ENCODE measurements around the gene AACS.

AACS gene

DNA sequence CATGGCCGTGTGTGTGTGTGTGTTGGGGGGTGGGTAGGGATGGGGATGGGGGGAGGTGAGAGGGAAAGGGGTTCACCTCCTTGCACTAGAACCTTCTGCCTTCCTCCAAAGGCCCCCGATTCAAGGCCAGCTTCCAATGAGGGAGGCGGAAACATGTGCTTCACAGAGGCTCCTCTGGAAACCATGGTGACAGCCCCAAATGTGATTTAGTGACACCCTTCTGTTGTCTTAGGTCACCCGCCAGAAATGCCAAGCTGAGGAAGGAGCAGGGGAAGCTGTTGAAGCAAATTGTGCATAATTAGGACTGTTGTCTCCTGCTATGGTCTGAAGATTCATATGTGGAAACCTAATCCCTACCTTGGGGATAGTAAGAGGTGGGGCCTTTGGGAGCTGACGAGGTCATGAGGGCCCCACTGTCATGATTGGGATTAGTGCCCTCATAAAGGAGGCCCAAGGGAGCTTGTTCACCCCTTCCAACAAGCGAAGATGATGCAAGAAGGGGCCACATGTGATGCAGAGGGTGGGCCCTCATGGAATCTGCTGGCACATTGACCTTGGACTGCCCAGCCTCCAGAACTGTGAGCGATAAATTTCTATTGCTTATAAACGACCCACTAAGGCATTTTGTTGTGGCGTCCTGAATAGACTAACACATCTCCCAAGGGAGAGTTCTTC is 95.2 kb downstream of the AACS start:
- no peak for DNase-seq

DNA sequence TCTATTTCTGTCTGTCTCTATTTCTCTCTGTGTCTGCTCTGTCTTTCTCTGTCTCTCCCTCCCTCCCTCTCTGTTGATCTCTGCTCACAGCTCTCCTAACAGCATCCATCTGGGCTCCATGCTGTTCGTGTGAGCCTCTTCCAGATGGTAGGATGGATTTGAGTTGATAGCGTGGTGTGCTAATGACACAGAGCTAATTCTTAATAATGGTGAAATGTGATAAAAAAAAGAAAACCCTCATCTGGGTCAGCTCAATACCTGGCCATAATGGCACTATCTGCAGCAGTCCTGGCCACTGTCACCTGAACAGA is 96.4 kb downstream of the AACS start:
- DNase-seq, result no peak

DNA sequence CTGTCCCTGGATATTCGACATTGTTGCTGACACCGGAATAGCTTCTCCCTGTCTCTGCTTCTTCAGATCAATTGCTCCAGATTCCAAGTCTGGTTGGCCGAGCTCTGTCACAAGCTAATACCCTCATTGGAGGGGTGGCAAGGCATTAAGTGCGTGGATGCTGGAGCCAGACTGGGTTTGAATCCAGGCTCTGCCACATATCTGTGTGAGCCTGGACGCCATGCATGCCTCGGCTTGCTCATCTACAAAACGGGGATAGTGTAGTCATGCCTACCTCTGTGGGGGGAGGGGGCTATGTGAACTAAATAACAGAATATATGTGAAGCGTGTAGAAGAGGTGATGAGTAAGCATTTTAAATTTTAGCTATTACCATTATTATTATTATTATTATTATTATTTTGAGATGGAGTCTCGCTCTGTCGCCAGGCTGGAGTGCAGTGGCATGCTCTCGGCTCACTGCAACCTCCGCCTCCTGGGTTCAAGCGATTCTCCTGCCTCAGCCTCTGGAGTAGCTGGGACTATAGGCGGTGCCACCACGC is 97.3 kb downstream of the AACS start:
- DNase-seq, result no peak

DNA sequence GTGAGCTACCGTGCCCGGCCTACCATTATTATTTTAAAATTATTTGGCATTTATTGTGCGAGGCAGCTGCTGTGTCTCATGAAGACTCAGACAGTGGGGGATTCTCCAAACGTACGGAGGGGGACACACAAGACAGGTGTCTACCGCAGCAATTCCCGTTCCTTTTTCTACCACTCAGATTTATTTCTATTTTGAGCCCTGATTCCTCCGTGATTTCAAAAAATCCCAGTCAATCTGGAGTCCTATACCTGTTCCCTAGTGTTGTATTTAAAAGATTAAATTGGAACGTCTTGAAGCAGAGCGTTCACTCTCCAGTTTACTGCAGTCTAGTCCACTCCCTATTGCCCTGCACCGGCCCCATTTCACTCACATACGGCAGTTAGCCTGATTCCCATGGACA is 97.9 kb downstream of the AACS start:
- DNase-seq, result no peak

DNA sequence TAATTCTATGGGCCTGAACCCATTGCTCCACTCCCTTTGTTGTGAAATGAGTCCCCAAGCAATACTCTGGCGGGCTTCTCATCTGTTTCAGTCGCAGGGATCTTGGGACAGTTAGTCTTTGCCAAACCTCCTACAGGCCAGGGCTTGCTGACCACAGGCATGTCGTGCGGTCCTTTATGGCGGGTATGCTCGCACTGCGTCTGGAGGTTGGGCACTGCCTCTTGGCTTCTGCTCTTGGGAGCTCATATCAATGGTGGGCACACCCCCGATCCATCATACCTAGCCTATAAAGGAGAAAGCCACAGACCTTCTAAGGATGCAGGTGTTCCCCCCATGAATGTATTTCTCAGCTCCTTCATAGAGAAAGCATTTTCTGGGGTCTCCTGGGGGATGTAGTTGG is 99.3 kb downstream of the AACS start:
- no peak for DNase-seq

DNA sequence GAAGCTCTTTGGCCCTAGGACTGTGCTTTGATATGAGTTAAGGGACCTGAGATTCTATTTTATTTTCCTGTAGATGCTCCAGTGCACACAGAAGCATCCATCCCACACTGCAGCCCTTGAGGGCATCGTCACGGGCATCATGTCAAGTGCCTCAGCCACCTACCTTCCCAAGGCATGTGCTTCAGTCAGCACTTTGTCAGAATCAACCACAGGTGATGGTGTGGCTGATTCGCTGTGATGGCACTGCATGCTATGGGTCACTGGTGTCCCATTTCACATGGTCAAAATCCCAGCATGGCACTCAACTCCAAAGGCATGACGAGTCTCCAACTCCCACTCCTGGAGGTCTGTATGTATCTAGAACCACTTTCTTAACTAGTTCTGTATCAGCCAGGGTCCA is 100.8 kb downstream of the AACS start:
- no peak for DNase-seq

DNA sequence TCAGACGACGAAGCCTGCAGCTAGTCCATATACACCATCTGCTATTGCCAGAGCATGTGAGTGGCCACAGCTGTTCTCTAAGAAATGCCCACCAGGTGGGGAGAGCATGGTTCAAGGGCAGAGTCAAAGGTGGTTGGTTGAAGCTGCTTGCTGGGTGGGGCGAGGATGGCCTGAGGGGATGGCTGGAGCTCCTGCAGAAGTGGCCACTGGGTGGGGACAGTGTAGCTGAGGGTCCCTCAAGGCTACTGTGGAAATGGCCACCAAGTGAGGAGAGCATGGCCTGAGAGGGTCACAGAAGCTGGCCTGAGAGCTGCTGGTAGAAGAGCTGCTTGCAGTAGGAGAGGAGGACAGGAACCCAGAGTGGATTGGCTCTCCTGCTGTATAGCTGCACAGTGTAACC is 102.4 kb downstream of the AACS start:
- DNase-seq, result no peak

DNA sequence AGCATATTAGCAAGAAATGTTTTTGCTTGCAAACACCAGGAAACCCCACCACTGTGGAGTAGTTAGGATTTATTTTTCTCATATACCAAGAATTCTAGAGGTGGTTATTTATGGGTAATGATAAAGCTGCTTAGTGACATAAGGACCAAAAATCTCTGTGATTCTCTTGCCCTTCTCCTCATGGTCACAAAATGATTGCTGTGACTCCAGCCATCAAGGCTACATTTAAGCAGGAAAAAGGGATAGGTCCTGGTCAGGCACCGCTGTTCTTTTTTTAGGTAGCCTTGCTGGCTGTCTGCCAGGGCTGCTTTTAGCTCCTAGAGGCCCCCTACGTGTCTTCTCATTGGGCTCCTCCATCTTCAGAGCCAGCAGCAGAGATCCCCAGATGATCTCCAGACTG is 104.2 kb downstream of the AACS start:
- DNase-seq, result no peak

DNA sequence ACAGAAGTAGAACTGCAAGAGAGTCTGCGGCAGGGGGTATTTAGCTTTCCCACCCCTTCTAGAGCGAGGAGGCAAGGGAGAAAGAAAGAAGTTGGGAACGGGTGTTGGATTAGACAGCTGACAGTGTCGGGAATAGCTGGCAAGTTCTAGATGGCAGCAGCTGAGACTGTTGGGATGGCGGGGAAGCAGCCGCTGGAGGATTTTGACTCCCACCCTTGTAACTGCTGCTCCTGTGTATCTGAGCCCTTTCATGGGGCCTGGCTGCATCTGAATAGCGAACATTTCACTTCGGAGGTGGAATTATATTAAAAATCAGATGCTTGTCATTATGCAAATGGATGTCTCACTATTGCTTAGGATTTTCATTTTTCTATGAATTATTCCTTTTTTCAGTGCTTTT is 104.6 kb downstream of the AACS start:
- DNase-seq, result no peak

DNA sequence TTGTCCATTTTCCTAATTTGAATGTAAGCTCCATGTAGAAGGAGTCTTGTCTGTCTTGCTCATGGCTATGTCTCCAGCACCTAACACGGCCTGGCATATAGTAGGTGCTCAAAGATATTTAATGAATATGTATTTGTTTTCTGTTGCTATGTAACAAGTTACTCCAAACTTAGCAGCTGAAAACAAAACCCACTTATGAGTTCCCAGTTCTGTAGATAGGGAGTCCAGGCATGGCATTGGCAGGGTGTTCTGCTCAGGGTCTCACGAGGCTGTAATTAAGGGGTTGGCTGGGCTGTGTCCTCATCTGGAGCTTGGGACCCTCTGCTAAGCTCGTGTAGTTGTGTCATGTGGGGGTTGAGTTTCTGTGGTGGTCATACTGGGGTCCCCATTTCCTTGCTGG is 106.0 kb downstream of the AACS start:
- DNase-seq, result no peak

DNA sequence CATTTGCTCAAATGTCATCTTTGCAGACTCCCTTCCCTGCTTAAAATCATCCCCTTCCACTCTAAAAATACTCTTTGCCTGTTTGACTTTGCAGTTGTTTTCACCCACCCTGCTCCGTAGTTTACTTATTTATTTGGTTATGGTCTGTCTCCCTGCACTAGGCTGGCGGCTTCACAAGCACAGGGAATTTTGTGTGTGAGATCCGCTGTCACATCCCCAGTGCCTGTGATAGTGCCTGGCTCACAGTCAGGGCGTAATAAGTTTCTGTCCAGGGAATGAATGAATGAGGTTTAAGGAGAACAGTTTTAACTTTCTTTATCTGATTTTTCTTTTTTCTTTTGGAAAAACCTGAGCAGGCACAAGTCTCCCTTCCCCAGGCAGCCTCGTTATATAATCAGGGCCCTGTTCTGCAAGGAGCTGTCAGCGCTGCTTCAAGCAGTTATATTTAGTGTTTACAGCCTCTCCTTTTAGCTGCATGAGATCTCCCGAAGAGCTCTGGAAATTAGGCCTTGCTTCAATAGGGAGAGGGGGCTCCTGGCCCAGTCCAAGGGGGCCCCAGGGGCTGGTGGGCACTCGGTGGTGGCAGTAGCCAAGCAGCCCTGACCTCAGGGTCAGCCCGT is 107.1 kb downstream of the AACS start:
- no peak for DNase-seq

DNA sequence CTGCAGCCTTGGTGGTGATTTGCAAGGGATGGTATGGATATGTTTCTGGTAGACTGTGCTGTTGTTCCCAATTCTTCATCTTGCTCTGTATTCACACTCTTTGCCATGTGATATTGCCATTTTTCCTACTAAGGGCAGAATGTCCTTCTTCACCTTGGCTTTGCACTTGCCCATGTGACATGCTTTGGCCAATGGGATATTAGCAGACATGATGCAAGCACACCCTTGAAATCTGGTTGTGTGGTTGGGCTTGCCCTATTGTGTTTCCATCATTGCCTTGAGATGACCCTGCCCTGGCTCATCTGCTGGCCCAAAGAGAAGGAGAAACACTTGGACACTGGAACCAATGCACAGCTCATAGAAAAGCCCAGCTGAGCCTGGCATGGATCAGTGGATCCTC is 110.3 kb downstream of the AACS start:
- DNase-seq, result no peak

DNA sequence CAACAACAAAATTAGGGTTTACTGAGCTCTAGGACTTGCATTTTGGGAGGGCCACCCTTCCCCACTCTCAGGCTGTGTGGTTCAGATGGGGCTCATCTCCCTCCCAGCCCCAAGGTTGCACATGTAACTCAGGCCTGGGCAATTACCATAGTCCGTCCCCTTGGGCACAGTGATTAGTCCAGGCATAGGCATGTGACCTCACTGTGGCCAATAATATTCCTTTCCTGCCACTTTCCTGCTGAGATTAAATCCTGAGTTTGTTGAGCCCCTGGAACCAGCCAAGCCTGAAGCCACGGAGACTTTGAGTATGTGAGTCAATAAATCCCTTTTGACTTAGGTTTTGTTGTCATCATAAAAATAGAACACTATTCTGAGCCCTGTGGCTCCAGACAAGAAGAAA is 113.0 kb downstream of the AACS start:
- DNase-seq, result no peak

DNA sequence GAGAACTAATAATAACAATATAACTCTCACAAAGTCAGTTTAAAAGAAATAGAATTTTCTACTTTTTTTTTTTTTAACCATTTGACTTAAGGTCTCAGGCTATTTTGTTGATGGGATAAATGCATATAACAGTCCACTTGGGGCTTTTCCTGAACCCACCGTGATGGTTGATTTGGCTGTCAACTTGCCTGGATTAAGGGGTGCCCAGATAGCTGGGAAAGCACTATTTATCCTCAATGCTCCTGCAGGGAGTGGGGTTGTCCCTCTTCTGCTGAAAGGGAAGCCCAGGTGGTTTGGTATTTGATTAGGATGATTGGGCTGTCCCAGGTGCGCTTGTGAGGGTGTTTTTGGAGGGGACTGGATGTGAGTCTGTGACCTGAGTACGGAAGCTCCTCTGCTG is 114.9 kb downstream of the AACS start:
- no peak for DNase-seq

DNA sequence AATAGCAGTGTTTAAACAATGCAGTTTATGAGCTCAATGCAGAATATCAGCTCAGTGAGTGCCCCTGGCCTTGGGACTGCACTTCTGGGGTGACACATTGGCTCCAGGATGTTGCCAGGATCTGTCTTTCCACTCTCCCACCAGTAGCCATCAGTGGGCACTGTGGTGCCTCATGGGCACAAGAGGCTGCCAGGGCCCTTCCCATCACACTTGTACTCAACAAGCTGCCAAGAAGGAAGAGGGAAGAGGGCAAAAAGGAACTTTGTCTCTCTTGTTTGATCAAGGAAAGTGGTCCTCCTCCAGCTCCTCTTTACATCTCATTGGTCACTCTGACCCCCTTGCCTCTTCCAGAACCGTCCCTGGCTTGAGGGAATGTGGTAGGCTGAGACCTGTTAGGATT is 115.9 kb downstream of the AACS start:
- DNase-seq, result no peak

DNA sequence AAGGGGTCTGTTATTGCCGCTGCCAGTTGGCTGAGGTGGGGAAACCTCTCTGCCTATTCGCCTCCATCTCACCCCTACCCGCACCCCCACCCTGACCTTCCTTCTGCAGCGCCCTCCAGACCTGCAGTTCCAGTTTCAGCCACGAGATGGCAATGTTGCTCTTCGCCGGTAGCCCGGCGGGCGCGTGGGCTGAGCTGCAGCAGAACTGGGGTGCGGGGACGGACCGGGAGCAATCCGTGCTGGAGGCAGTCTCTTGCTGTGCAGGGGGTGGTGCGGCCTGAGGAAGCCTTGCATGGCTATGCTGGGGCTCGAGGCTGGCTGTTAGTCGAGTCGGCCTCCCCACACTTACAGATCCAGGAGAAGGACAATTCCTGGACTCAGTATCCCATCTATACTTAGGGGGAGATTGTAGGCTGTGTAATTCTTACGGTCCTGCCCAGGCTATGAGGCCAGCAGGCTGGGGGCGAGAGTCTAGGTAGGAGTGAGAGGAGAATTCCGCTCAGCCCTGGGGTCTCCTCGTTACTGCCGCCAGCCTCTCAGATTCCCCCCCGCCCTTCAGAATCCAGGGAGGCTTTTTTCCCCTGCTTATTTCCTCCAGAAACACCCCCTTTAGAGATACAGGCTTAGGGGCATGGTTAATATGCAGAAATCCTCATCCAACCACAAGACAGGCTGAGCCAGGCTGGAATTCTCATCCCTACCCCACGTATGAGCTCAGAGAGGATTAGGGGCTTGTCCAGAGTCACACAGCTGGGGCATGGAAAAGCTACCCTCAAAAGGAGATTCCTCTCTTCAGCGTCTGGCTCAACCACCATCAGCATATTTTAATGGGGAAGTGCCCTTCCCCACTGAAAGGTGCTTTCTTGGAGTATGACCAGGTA is 118.2 kb downstream of the AACS start:
- peak; percentile 78 for DNase-seq

DNA sequence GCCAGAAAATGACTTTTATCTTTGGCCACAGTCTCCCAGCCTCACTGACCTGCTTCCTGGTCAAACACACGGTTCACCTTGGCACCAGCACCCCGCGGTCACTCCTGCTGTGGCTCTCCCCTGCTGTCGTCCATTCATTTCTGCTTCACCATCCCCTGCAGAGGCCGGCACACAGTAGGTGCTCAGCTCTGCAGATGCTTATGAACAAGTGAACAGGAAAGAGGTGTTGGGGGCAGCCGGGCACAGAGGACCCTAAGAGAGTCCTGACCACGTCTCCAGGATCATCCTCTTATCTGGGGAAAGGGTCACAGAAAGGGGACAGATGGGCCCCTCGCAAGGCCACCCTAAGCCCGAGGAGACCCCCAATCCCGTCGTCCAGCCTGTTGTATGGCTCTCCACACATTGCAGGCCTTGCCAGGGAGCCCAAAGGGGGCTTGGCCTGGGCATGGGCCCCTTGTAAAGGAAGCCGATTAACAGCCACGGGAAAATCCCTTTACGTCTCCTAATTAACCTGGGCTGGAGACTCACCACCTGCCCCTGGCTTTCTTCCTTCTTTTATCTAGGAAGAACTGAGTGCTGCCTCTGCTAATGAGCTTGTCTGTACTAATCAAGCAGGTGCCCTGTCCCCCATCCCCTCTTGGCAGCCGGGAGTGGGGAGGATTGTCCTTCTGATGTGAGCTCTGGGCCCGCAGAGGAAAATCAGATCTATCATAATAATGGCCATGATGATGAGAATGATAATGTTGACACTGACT is 119.2 kb downstream of the AACS start:
- DNase-seq, result peak; percentile 23

DNA sequence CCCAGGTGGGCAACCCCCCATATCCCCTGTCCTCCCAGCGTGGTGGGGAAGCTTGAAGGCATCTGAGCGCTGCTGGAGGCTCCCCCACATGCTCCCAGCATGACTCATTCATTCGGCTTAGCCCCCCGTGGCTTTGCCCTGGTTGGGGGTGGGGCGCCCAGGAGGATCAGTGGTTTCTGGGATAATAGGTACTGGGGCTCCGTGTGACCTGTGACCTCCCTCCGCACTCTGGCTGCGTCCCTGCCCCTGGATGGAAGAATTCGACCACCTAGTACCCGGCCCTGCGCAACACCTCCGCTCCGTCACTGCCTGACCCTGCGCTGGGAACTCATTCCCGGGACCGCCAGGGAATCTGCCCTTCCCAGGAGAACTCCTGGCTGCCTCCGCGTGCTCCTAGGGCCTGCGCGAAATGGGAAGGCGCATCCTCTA is 120.1 kb downstream of the AACS start:
- peak; percentile 40 for DNase-seq

DNA sequence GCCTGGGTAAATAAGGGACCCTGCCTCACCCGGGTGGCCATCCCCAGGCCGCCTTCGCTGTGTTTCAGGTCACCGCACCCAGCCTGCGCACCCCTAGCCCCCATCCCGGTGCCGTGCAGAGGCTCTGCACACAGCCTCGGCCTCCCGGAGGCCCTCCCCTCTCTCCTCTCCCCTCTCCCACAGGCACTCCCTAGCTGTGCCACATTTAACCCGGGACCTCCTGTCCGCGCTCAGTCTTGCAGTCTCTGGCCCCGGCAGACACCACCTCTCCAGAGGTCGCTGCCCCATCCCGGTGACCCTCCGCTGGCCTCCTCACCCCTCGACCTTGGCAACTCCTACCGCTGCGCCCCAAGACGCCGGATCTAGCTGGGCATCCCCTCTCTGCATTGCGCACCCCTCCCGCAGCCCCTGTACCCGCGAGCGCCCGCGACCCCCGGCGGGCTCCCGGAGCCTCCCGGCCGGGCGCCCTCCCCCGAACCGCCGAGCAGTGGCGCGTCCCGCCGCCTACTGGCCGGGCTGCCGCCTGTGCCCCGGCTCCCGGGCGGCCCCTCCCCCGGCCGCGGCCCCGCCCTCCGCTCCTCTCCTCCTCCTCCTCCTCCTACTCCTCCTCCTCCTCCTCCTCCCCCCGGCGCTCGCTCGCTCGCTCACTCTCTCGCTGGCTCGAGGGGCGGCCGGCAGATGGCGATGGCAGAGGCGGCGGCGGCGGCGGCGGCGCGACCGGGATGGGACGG is 120.7 kb downstream of the AACS start, which contains the start of gene TMEM132B:
Gene TMEM132B, plus strand, starts transcription at position 647 of the 731 bp plus-strand sequence.
- DNase-seq, result peak; percentile 79

DNA sequence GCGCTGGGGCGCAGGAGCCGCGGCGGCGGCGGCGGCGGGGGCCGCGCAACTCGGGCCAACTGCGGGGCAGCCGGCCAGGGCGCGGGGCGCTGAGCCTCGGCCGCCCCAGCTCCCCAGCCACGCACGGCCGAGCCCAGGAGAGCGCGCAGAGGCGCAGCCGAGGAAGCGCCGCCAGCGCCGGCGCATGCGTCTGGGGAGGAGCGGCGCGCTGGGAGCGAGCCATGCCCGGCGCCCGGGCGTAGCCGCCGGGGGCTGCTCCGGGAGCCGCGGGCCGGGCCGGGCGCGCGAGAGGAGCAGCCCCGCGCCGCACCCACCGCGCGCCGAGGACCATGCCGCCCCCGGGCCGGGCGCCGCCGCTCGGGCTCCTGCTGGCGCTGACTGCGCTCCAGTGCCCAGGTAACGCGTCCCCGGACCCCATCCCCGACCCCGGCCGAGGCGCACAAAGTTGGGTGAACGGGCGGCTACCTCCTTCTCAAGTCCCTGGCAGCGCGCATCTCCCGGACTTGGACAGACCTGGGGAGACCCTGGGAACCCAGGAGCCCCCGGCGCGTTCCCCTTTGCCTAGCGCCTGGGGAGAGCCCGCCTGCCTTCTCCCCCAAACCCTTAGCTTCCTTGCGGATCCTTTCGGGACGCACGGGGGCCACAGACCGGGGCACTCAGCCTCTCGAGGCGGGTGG is 121.4 kb downstream of the AACS start:
- DNase-seq, result peak; percentile 77

DNA sequence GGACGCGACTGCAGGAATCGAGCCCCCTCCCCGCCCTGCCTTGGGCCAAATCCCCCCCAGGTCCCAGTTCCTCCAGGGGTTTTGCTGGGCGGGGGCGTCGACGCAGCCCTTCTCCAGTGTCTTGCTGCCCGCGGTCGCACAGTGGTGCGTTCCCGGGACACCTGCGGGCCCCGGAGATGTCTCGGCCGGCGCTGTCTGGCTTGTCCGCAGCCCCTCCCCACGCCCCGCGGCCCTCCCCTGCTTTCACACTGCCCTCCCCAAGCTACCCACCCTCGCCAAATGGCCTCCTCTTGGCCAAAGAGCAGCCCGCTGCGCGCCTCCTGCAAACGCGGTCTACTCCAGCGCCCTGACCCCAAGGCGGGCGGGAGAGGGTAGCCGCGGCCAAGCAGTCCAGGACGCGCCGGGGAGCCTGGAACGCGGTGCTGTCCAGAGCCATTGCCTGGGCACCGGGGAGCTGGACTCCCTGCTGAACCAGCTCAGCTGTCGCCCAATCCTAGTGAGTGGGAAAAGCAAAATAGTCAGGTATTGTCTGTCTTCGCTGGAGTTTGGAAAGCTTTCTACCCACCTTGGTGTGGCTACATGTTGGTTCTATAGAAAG is 122.0 kb downstream of the AACS start:
- DNase-seq, result no peak
